SK-N-SH treated with all-trans-retinoic acid at 6 μM for 48 hours (cell line): ENCODE measurements around the gene ATRNL1.

Experiments
- PATZ1 ChIP-seq: fragments of 250-450 bp; sonication (Bioruptor Pico); IDR thresholded peaks from 2 replicates; pipeline ENCODE4 v1.8.0; 2020; ENCODE audit warnings: mild to moderate bottlenecking, moderate library complexity, borderline replicate concordance
- POU6F1 ChIP-seq: fragments of 250-450 bp; sonication (Bioruptor Pico); IDR thresholded peaks from 2 replicates; pipeline ENCODE4 v1.8.0; 2021; ENCODE audit warnings: low read depth, mild to moderate bottlenecking, moderate library complexity, borderline replicate concordance
- RARB ChIP-seq: fragments of 250-450 bp; sonication (Bioruptor Pico); IDR thresholded peaks from 2 replicates; pipeline ENCODE4 v1.8.0; 2021; ENCODE audit warnings: mild to moderate bottlenecking, moderate library complexity
- TOX ChIP-seq: fragments of 250-450 bp; sonication (Bioruptor Pico); IDR thresholded peaks from 2 replicates; pipeline ENCODE4 v1.8.0; 2021; ENCODE audit warnings: mild to moderate bottlenecking, moderate library complexity, borderline replicate concordance
- ZFP3 ChIP-seq: fragments of 250-450 bp; sonication (Bioruptor Pico); IDR thresholded peaks from 2 replicates; pipeline ENCODE4 v1.5.0; 2020; ENCODE audit warnings: mild to moderate bottlenecking, moderate library complexity

- TF ChIP-seq TOX (CRISPR knock-in tag) (no peak), POU6F1 (CRISPR knock-in tag) (no peak), PATZ1 (CRISPR knock-in tag) (no peak), ZFP3 (CRISPR knock-in tag) (no peak), RARB (no peak)
These were observed 462.8 kb downstream of the ATRNL1 start for GRCh38 chr10:115555887-115556402.
